H1 (cell line): Measurements from ENCODE around the gene DRAXIN. TPM values are rescaled to one million over a fixed set of nuclear protein-coding genes. Genes with fewer than 3 reads are reported as not detected.

ENCODE experiments used
- CTCF ChIA-PET: fragments of 300-600 bp; sonication (Branson Sonifier 250); formaldehyde crosslinking; loops from one replicate; lab custom pipeline; 2021; ENCODE audit not compliant: partially characterized antibody; lab: Charles Lee
- POLR2A ChIA-PET: fragments of 300-600 bp; sonication (Branson Sonifier 250); formaldehyde crosslinking; loops from one replicate; lab custom pipeline; 2021; ENCODE audit warnings: inconsistent platforms; ENCODE audit not compliant: partially characterized antibody; lab: Charles Lee
- DNase-seq, 2 experiments: peaks; one replicate each; pipeline versions ENCODE4 v3.0.0 to v3.0.0-alpha.2; 2010 to 2022; ENCODE audit warnings: low spot score in 2 of 2, low read depth in 1 of 2, mixed read lengths in 1 of 2
- FAIRE-seq: peaks from 2 replicates; lab custom pipeline; 2011; peaks lifted over from hg19 to GRCh38; lab: Jason Lieb, UNC
- H2AFZ ChIP-seq: 2 replicates; pipeline ENCODE4 v1.8.1; 2012; ENCODE audit warnings: low read length, inconsistent platforms
- H2AK5ac ChIP-seq: 2 replicates; pipeline ENCODE4 v1.6.1; 2013; ENCODE audit warnings: low read depth, low read length
- H2BK120ac ChIP-seq: replicated peaks from 2 replicates; pipeline ENCODE3; 2013; ENCODE audit warnings: low read depth, low read length, inconsistent platforms
- H2BK12ac ChIP-seq: 2 replicates; pipeline ENCODE4 v1.6.1; 2013; ENCODE audit warnings: low read depth, low read length
- H2BK15ac ChIP-seq: 2 replicates; pipeline ENCODE4 v1.6.1; 2013; ENCODE audit warnings: low read length
- H2BK20ac ChIP-seq: 2 replicates; pipeline ENCODE4 v1.6.1; 2013; ENCODE audit warnings: low read length
- H2BK5ac ChIP-seq: 2 replicates; pipeline ENCODE4 v1.6.1; 2013; ENCODE audit warnings: low read depth, low read length
- H3K14ac ChIP-seq: 2 replicates; pipeline ENCODE4 v1.6.1; 2013; ENCODE audit warnings: inconsistent platforms; ENCODE audit not compliant: insufficient read length
- H3K18ac ChIP-seq: 2 replicates; pipeline ENCODE4 v1.6.1; 2013; ENCODE audit warnings: low read length; ENCODE audit errors: extremely low read depth
- H3K23ac ChIP-seq: 2 replicates; pipeline ENCODE4 v1.6.1; 2013; ENCODE audit warnings: inconsistent platforms; ENCODE audit not compliant: insufficient read length
- H3K23me2 ChIP-seq: 2 replicates; pipeline ENCODE4 v1.6.1; 2013; ENCODE audit warnings: low read depth, low read length
- H3K27ac ChIP-seq: 2 replicates; pipeline ENCODE4 v1.6.1; 2011; ENCODE audit warnings: low read depth, low read length, inconsistent platforms
- H3K27me3 ChIP-seq, 4 experiments: replicated peaks in 1 of 4; 1 replicate in 1 of 4; 2 replicates in 3 of 4; pipeline versions ENCODE4 v1.6.1 to v1.8.1; 2011 to 2013; ENCODE audit warnings: low read length in 3 of 4, mild to moderate bottlenecking in 3 of 4, inconsistent platforms in 2 of 4, mixed read lengths in 2 of 4, moderate library complexity in 1 of 4; ENCODE audit not compliant: control insufficient read depth in 3 of 4, insufficient read depth in 3 of 4; ENCODE audit errors: extremely low read depth in 1 of 4
- H3K36me3 ChIP-seq, 4 experiments: 2 replicates each; pipeline versions ENCODE4 v1.6.1 to v1.8.1; 2011 to 2013; ENCODE audit warnings: mild to moderate bottlenecking in 4 of 4, low read length in 3 of 4, moderate library complexity in 2 of 4, control low read depth in 1 of 4, inconsistent platforms in 1 of 4; ENCODE audit not compliant: insufficient read depth in 4 of 4, control insufficient read depth in 2 of 4
- H3K4ac ChIP-seq: replicated peaks from 2 replicates; pipeline ENCODE3; 2013; ENCODE audit warnings: low read length, low read depth, mixed read lengths, inconsistent platforms; ENCODE audit not compliant: insufficient read length
- H3K4me1 ChIP-seq, 4 experiments: replicated peaks in 1 of 4; 1 replicate in 1 of 4; 2 replicates in 3 of 4; pipeline versions ENCODE4 v1.6.1 to v1.8.1; 2011 to 2013; ENCODE audit warnings: low read length in 3 of 4, inconsistent platforms in 2 of 4, mixed read lengths in 1 of 4; ENCODE audit not compliant: insufficient read depth in 4 of 4, control insufficient read depth in 3 of 4
- H3K4me2 ChIP-seq, 2 experiments: 2 replicates each; pipeline versions ENCODE4 v1.6.1 to v1.8.1; 2011 to 2013; ENCODE audit warnings: low read depth in 2 of 2, low read length in 2 of 2, control low read depth in 1 of 2, inconsistent platforms in 1 of 2, mild to moderate bottlenecking in 1 of 2; ENCODE audit not compliant: insufficient read depth in 1 of 2
- H3K4me3 ChIP-seq, 4 experiments: fragments of 200-600, 300-600 bp in 1 of 4; sonication (generic), shearing (Covaris generic), sonication (Bioruptor Twin) in 1 of 4; 2 replicates each; pipeline versions ENCODE4 v1.5.1 to v1.8.1; 2011 to 2016; ENCODE audit warnings: low read length in 4 of 4, low read depth in 3 of 4, control low read depth in 2 of 4, inconsistent platforms in 2 of 4, mild to moderate bottlenecking in 2 of 4, mixed read lengths in 1 of 4, moderate library complexity in 1 of 4; ENCODE audit not compliant: insufficient read depth in 2 of 4; ENCODE audit errors: extremely low read depth in 1 of 4
- H3K56ac ChIP-seq: replicated peaks from 2 replicates; pipeline ENCODE3; 2013; ENCODE audit warnings: low read depth, mild to moderate bottlenecking, mixed read lengths, low read length, inconsistent platforms; ENCODE audit not compliant: insufficient read length
- H3K79me1 ChIP-seq: 2 replicates; pipeline ENCODE4 v1.6.1; 2013; ENCODE audit warnings: low read depth, low read length, control low read depth
- H3K79me2 ChIP-seq, 2 experiments: 2 replicates each; pipeline versions ENCODE4 v1.6.1 to v1.8.1; 2012 to 2013; ENCODE audit warnings: low read length in 2 of 2, mild to moderate bottlenecking in 2 of 2, inconsistent platforms in 1 of 2; ENCODE audit not compliant: insufficient read depth in 2 of 2, control insufficient read depth in 1 of 2
- H3K9ac ChIP-seq, 4 experiments: replicated peaks in 1 of 4; 1 replicate in 1 of 4; 2 replicates in 3 of 4; pipeline versions ENCODE4 v1.6.1 to v1.8.1; 2011 to 2013; ENCODE audit warnings: low read depth in 3 of 4, low read length in 3 of 4, control low read depth in 2 of 4, mild to moderate bottlenecking in 2 of 4, moderate library complexity in 2 of 4, inconsistent platforms in 1 of 4; ENCODE audit errors: extremely low read depth in 1 of 4
- H3K9me3 ChIP-seq, 2 experiments: 2 replicates each; pipeline versions ENCODE4 v1.6.1 to v1.8.1; 2012 to 2013; ENCODE audit warnings: mild to moderate bottlenecking in 2 of 2, moderate library complexity in 2 of 2, control low read depth in 1 of 2, inconsistent platforms in 1 of 2, low read depth in 1 of 2, low read length in 1 of 2, mixed read lengths in 1 of 2; ENCODE audit not compliant: insufficient read depth in 2 of 2
- H4K20me1 ChIP-seq, 2 experiments: replicated peaks in 1 of 2; 2 replicates each; pipeline versions ENCODE3 to v1.8.1; 2011 to 2013; ENCODE audit warnings: inconsistent platforms in 2 of 2, low read length in 2 of 2, mild to moderate bottlenecking in 1 of 2; ENCODE audit not compliant: insufficient read depth in 2 of 2, control insufficient read depth in 1 of 2
- H4K5ac ChIP-seq: 2 replicates; pipeline ENCODE4 v1.6.1; 2013; ENCODE audit warnings: low read length, low read depth, mixed read lengths, inconsistent platforms; ENCODE audit not compliant: insufficient read length
- H4K8ac ChIP-seq: 2 replicates; pipeline ENCODE4 v1.8.0; 2013; ENCODE audit warnings: mild to moderate bottlenecking, moderate library complexity, low read length, inconsistent platforms; ENCODE audit not compliant: insufficient read depth; ENCODE audit errors: extremely low read depth
- H4K91ac ChIP-seq: replicated peaks from 2 replicates; pipeline ENCODE3; 2013; ENCODE audit warnings: low read length, mixed read lengths, inconsistent platforms; ENCODE audit not compliant: insufficient read length
- CBX8 ChIP-seq: fragments of 300-800, 300-1000 bp; sonication (generic); IDR thresholded peaks from 2 replicates; pipeline ENCODE4 v1.7.1; 2016; ENCODE audit warnings: low read depth, low read length, borderline replicate concordance
- CHD1 ChIP-seq: IDR thresholded peaks from 2 replicates; pipeline ENCODE4 v1.6.1; 2012; ENCODE audit warnings: low read depth, low read length, improper control_type of control experiment
- CTBP2 ChIP-seq: IDR thresholded peaks from 2 replicates; pipeline ENCODE4 v1.7.0; 2011; ENCODE audit warnings: borderline replicate concordance, mild to moderate bottlenecking, moderate library complexity, mixed read lengths, low read length; ENCODE audit not compliant: insufficient read depth, insufficient read length
- GTF2F1 ChIP-seq: IDR thresholded peaks from 2 replicates; pipeline ENCODE4 v1.6.1; 2012; ENCODE audit warnings: low read depth, low read length, improper control_type of control experiment, borderline replicate concordance
- JUND ChIP-seq: IDR thresholded peaks from 2 replicates; pipeline ENCODE4 v1.6.1; 2011; ENCODE audit warnings: mild to moderate bottlenecking, improper control_type of control experiment, low read length
- KDM1A ChIP-seq: fragments of 200-600, 300-600 bp; sonication (generic); IDR thresholded peaks from 2 replicates; pipeline ENCODE4 v1.7.1; 2016; ENCODE audit warnings: mild to moderate bottlenecking, low read length, borderline replicate concordance
- NANOG ChIP-seq: IDR thresholded peaks from 2 replicates; pipeline ENCODE4 v1.6.1; 2011; ENCODE audit warnings: low read length, low read depth, mild to moderate bottlenecking, inconsistent platforms; ENCODE audit not compliant: insufficient read depth, poor library complexity, severe bottlenecking
- NRF1 ChIP-seq: IDR thresholded peaks from 2 replicates; pipeline ENCODE4 v1.6.1; 2011; ENCODE audit warnings: mild to moderate bottlenecking, low read depth, low read length, improper control_type of control experiment
- POLR2A ChIP-seq, 2 experiments: IDR thresholded peaks; 1 replicate in 1 of 2; 2 replicates in 1 of 2; pipeline ENCODE4 v1.6.1; 2011; ENCODE audit warnings: low read depth in 2 of 2, low read length in 2 of 2, mild to moderate bottlenecking in 2 of 2; ENCODE audit errors: control extremely low read depth in 1 of 2
- POU5F1 ChIP-seq: IDR thresholded peaks from 2 replicates; pipeline ENCODE4 v1.6.1; 2011; ENCODE audit warnings: low read depth, mild to moderate bottlenecking, low read length, moderate library complexity
- RAD21 ChIP-seq, 2 experiments: IDR thresholded peaks in 1 of 2; conservative IDR thresholded peaks in 1 of 2; 2 replicates each; pipeline ENCODE4 v1.6.1; 2011; ENCODE audit warnings: low read depth in 2 of 2, low read length in 2 of 2, improper control_type of control experiment in 1 of 2, inconsistent platforms in 1 of 2, mild to moderate bottlenecking in 1 of 2, moderate library complexity in 1 of 2
- SIN3A ChIP-seq, 2 experiments: IDR thresholded peaks in 1 of 2; conservative IDR thresholded peaks in 1 of 2; 2 replicates each; pipeline ENCODE4 v1.6.1; 2011 to 2012; ENCODE audit warnings: low read length in 2 of 2, improper control_type of control experiment in 1 of 2, low read depth in 1 of 2, mild to moderate bottlenecking in 1 of 2
- TBP ChIP-seq: IDR thresholded peaks from 2 replicates; pipeline ENCODE4 v1.6.1; 2011; ENCODE audit warnings: low read depth, low read length, improper control_type of control experiment
- TCF12 ChIP-seq: IDR thresholded peaks from 2 replicates; pipeline ENCODE4 v1.6.1; 2011; ENCODE audit warnings: low read depth, mild to moderate bottlenecking, low read length
- WGBS, 2 experiments: shearing (Covaris generic) in 1 of 2; methylation state at CpG; one replicate each; pipeline versions ENCODE4 v1.1.6 to v1.1.7; 2013 to 2015; ENCODE audit warnings: low lambda C conversion rate in 2 of 2, mixed read lengths in 2 of 2, inconsistent platforms in 1 of 2, low coverage in 1 of 2, missing lambda C conversion rate in 1 of 2; ENCODE audit not compliant: insufficient replicate concordance in 2 of 2, insufficient coverage in 1 of 2, insufficient read length in 1 of 2; ENCODE audit errors: extremely low coverage in 1 of 2, missing lambda C conversion rate in 1 of 2; 5-methylcytosine and 5-hydroxymethylcytosine counted together
- polyA plus RNA-seq, 7 experiments: library from polyadenylated mRNA; depleted of rRNA in 3 of 7; stranded (reverse) in 5 of 7; unstranded in 2 of 7; fragments of >200 nt in 5 of 7; fragments of 200-250 nt in 2 of 7; gene quantifications; 1 replicate in 5 of 7; 2 replicates in 1 of 7; 4 replicates in 1 of 7; pipeline versions ENCODE4 v1.2.1 to v1.2.3, GENCODE V29; 2011 to 2013; ENCODE audit warnings: missing spikeins in 2 of 7, mixed read lengths in 2 of 7
- total RNA-seq: library from RNA; stranded (reverse); fragmentation: NEBNext Ultra II Directional; extraction: Animal tissue kit (Norgen Biotek cat#: 25700); gene quantifications from 2 replicates; pipeline ENCODE4 v1.2.1, GENCODE V29; 2021

Gene DRAXIN
- total and polyA plus RNA-seq, 2 of the 8 experiments (the other 6 are each of a cell fraction or from before 2014, with no cell fraction given) = 4.6 to 17.6 TPM

DNA sequence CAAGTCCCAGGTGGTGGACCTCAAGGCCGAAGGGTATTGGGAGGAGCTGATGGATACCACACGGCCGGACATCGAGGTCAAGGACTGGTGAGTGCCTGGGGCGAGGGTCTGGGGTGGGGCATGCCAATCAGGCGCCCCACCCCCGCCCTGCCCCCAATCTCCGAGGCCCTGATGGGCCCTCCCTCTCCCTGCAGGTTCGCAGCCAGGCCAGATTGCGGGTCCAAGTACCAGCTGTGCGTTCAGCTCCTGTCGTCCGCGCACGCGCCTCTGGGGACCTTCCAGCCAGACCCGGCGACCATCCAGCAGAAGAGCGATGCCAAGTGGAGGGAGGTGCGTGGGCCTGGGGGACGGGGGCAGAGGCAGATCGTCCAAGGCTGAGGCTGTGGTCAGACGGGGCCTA is 33.0 kb upstream of the DRAXIN start:
- 95% methylated on average over 19 of the region's 23 CpGs; no CpG with 5 or more reads in 1 of the 2 experiments for WGBS, 2 experiments
- H2AFZ ChIP-seq = no peak overlapping the region
- H3K36me3 ChIP-seq = peaks cover 2 to 29% (median 8%) of the 10 kb centered on the region in 4 experiments; a peak in 5 of 8 replicates
- no peaks in the 10 kb centered on the region for H3K79me1 ChIP-seq
- CTCF ChIA-PET = interaction anchor here (0.6 to 1.6 kb wide), 4 partner anchors 13 to 90 kb away, joined by 3 to 4 read pairs (median 3); no protein-coding TSS in a partner anchor
- POLR2A ChIA-PET = interaction anchor here (0.8 to 30.0 kb wide), 7 partner anchors 9 to 93 kb away, joined by 3 to 1025 read pairs (median 5); partner anchors contain the start of genes DRAXIN and MAD2L2
- DNase-seq = no peak
- FAIRE-seq = no peak
- no peak overlapping the region for H3K9ac ChIP-seq
- no peak overlapping the region for H3K4me2 ChIP-seq
- H4K20me1 ChIP-seq = peaks cover 2 to 12% of the 10 kb centered on the region in 2 experiments
- H3K18ac ChIP-seq = no peak overlapping the region
- no peak overlapping the region for H2BK12ac ChIP-seq
- no peak overlapping the region for H2BK5ac ChIP-seq
- H4K5ac ChIP-seq = no peak overlapping the region
- H2BK120ac ChIP-seq = no peak overlapping the region
- H3K79me2 ChIP-seq = no peaks in the 10 kb centered on the region
- no peak overlapping the region for H3K23ac ChIP-seq
- H3K4me3 ChIP-seq = no peak overlapping the region
- H3K27me3 ChIP-seq = no peaks in the 10 kb centered on the region; a peak in 2 of 7 replicates
- no peak overlapping the region for H4K91ac ChIP-seq
- no peak overlapping the region for H2AK5ac ChIP-seq
- H3K14ac ChIP-seq = no peak overlapping the region
- H3K56ac ChIP-seq = no peak overlapping the region
- H3K23me2 ChIP-seq = peaks cover 10% of the 10 kb centered on the region; the same call in 1 of the 2 replicates
- no peak overlapping the region for H3K27ac ChIP-seq
- no peaks in the 10 kb centered on the region for H3K9me3 ChIP-seq
- H4K8ac ChIP-seq = no peak overlapping the region; the same call in 1 of the 2 replicates
- peaks cover 0 to 11% (median 9%) of the 10 kb centered on the region in 4 experiments; a peak in 6 of 7 replicates for H3K4me1 ChIP-seq
- no peak overlapping the region for H2BK15ac ChIP-seq
- no peak overlapping the region for H2BK20ac ChIP-seq
- no peak overlapping the region for H3K4ac ChIP-seq
- TF ChIP-seq NANOG (no peak), POU5F1 (no peak), TCF12 (no peak), POLR2A (IDR thresholded peaks at IDR 0.05; ENCODE audit: control extremely low read depth in 1 of 2, low read depth in 2 of 2, low read length in 2 of 2) (no peak), RAD21 (IDR thresholded peaks at IDR 0.05 in 1 of 2, conservative IDR thresholded peaks at IDR 0.05 in 1 of 2; ENCODE audit: low read depth in 2 of 2, low read length in 2 of 2) (no peak), CBX8 (no peak), NRF1 (no peak), KDM1A (no peak), TBP (no peak), CHD1 (no peak), SIN3A (conservative IDR thresholded peaks at IDR 0.05 in 1 of 2, IDR thresholded peaks at IDR 0.05 in 1 of 2; ENCODE audit: low read depth in 1 of 2, low read length in 2 of 2) (no peak), GTF2F1 (no peak), JUND (no peak), CTBP2 (no peak)
